Loucy (cell line): ENCODE data around the gene SATB2.

Experiments
- EZH2phosphoT487 ChIP-seq: fragments of 200-600 bp; IDR thresholded peaks from 2 replicates; pipeline ENCODE4 v1.6.1; 2018; ENCODE audit warnings: antibody characterized with exemption, mild to moderate bottlenecking, moderate library complexity, borderline replicate concordance
- TF ChIP-seq, protein P1 (sequence below): fragments of 200-600 bp; sonication (generic); conservative IDR thresholded peaks from 2 replicates; pipeline ENCODE4 v1.5.1; 2014; ENCODE audit warnings: mild to moderate bottlenecking, antibody characterized with exemption, low read length

DNA sequence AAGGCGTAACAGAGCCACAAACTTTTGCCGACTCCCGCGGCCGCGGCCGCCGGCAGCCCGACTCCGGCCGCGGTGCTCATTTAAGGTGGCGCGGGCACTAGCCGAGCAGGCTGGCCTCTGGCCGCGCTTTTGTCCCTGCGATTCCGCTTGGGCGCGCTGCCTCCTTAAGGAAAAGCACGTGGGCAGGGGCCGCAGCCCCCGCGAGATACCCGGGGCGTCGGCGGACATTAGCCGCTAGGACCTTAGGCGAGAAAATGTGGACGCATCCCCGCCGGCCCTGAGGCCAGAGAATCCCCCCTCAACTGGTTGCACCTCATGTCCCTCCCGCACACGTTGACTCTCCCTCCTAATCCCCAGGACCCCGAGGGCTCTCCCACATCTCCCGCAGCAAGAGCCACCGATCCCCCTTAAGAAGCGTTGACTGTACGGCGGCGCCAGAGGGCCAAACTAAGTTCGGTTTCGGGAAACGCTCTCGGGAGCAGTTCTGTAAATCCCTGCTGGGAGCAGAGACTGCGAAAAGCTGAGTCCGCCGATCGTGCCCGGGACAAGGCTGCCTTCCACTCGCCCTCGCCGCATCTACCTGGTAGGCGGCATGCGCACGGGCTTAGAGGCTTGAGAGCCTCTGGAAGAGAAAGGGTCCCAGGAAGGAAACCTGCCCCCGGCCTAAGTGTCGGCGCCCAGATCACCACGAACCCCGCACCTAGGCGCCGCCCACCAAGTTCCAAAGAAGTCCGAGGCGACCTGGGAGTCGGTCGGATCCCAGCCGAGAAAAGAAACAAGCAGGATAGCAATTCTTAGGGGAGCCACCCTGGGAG, 1.8 kb upstream of the SATB2 start:
- TF ChIP-seq, protein P1, sequence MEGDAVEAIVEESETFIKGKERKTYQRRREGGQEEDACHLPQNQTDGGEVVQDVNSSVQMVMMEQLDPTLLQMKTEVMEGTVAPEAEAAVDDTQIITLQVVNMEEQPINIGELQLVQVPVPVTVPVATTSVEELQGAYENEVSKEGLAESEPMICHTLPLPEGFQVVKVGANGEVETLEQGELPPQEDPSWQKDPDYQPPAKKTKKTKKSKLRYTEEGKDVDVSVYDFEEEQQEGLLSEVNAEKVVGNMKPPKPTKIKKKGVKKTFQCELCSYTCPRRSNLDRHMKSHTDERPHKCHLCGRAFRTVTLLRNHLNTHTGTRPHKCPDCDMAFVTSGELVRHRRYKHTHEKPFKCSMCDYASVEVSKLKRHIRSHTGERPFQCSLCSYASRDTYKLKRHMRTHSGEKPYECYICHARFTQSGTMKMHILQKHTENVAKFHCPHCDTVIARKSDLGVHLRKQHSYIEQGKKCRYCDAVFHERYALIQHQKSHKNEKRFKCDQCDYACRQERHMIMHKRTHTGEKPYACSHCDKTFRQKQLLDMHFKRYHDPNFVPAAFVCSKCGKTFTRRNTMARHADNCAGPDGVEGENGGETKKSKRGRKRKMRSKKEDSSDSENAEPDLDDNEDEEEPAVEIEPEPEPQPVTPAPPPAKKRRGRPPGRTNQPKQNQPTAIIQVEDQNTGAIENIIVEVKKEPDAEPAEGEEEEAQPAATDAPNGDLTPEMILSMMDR: no peak
- TF ChIP-seq EZH2phosphoT487: no peak
